Keratinocyte (primary cell): ENCODE data around the gene UPK1B.
"Not testable (repeated sequence)": the region's sequence is repeated elsewhere in the genome, so short reads cannot be mapped to it uniquely, and the experiment has no call there.

Source experiments
- EZH2 ChIP-seq: IDR thresholded peaks from one replicate; pipeline ENCODE4 v1.6.1; 2012; ENCODE audit warnings: inconsistent platforms, mild to moderate bottlenecking, low read length, moderate library complexity
- TF ChIP-seq, protein P1 (sequence below), 3 experiments: IDR thresholded peaks in 1 of 3; conservative IDR thresholded peaks in 1 of 3; optimal IDR thresholded peaks in 1 of 3; 2 replicates in 2 of 3; 3 replicates in 1 of 3; pipeline versions ENCODE3 to v1.5.1; 2011; ENCODE audit warnings: low read length in 3 of 3, mild to moderate bottlenecking in 3 of 3, moderate library complexity in 2 of 3, control low read depth in 1 of 3, inconsistent platforms in 1 of 3; ENCODE audit not compliant: insufficient read depth in 2 of 3; ENCODE audit errors: extremely low read depth in 1 of 3

DNA sequence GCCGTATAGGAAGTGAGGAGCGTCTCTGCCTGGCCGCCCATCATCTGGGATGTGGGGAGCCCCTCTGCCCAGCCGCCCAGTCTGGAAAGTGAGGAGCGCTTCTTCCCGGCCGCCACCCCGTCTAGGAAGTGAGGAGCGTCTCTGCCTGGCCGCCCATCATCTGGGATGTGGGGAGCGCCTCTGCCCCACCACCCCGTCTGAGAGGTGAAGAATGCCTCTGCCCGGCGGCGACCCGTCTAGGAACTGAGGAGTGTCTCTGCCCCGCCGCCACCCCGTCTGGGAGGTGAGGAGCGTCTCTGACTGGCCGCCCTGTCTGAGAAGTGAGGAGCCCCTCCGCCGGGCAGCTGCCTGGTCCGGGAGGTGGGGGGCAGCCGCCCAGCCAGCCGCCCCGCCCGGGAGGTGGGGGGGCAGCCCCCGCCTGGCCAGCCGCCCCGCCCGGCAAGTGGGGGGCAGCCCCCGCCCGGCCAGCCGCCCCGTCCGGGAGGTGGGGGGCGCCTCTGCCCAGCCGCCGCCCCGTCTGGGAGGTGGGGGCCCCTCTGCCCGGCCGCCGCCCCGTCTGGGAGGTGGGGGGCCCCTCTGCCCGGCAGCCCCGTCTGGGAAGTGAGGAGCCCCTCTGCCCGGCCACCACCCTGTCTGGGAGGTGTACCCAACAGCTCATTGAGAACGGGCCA lies 69.1 kb downstream of the UPK1B start:
- TF ChIP-seq, protein P1, sequence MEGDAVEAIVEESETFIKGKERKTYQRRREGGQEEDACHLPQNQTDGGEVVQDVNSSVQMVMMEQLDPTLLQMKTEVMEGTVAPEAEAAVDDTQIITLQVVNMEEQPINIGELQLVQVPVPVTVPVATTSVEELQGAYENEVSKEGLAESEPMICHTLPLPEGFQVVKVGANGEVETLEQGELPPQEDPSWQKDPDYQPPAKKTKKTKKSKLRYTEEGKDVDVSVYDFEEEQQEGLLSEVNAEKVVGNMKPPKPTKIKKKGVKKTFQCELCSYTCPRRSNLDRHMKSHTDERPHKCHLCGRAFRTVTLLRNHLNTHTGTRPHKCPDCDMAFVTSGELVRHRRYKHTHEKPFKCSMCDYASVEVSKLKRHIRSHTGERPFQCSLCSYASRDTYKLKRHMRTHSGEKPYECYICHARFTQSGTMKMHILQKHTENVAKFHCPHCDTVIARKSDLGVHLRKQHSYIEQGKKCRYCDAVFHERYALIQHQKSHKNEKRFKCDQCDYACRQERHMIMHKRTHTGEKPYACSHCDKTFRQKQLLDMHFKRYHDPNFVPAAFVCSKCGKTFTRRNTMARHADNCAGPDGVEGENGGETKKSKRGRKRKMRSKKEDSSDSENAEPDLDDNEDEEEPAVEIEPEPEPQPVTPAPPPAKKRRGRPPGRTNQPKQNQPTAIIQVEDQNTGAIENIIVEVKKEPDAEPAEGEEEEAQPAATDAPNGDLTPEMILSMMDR (optimal IDR thresholded peaks at IDR 0.05 in 1 of 3, IDR thresholded peaks at IDR 0.05 in 1 of 3, conservative IDR thresholded peaks at IDR 0.05 in 1 of 3; ENCODE audit: extremely low read depth in 1 of 3, insufficient read depth in 2 of 3, low read length in 3 of 3) = not testable (repeated sequence)
- not testable (repeated sequence) for TF ChIP-seq EZH2
